ENCODE data around the gene XPA.

GRCh38 chr9:97682242-97682641, 14.9 kb downstream of the XPA start:
- TF ChIP-seq GATA2 (IDR thresholded peaks at IDR 0.05; ENCODE audit: low read depth, low read length) = no peak
- no peak for TF ChIP-seq GATA3 (IDR thresholded peaks at IDR 0.05; ENCODE audit: low read depth, low read length)
